Kidney (tissue), 14 donors: ENCODE results near the gene C17orf107. TPM values are rescaled to one million over a fixed set of nuclear protein-coding genes. Genes with fewer than 3 reads are reported as not detected.
A peak's percentile ranks its signal among the peaks of the same experiment; 100 is the strongest.

Source experiments
- DNase-seq, 5 donors: peaks; one replicate each; pipeline ENCODE4 v3.0.0-alpha.2; 2013 to 2020
- FAIRE-seq: peaks from 2 replicates; lab custom pipeline; 2012; peaks lifted over from hg19 to GRCh38; lab: Jason Lieb, UNC
- H3K27ac ChIP-seq, 2 donors: one replicate each; pipeline ENCODE4 v1.7.0; 2013; ENCODE audit warnings: low read depth in 2 of 2, low read length in 2 of 2, inconsistent platforms in 1 of 2
- H3K27me3 ChIP-seq: one replicate; pipeline ENCODE4 v1.7.1; 2013; ENCODE audit warnings: low read length, inconsistent platforms; ENCODE audit not compliant: control insufficient read depth, insufficient read depth
- H3K36me3 ChIP-seq, 3 donors: one replicate each; pipeline versions ENCODE4 v1.7.0 to v1.7.1; 2013; ENCODE audit warnings: low read length in 3 of 3, control low read depth in 1 of 3, inconsistent platforms in 1 of 3; ENCODE audit not compliant: insufficient read depth in 3 of 3, control insufficient read depth in 2 of 3
- H3K4me1 ChIP-seq, 3 donors: one replicate each; pipeline versions ENCODE4 v1.7.0 to v1.7.1; 2013; ENCODE audit warnings: low read length in 3 of 3, inconsistent platforms in 1 of 3, low read depth in 1 of 3; ENCODE audit not compliant: control insufficient read depth in 2 of 3, insufficient read depth in 2 of 3
- H3K4me3 ChIP-seq, 3 donors: one replicate each; pipeline versions ENCODE4 v1.7.0 to v1.8.1; 2013; ENCODE audit warnings: low read length in 3 of 3, control low read depth in 1 of 3, inconsistent platforms in 1 of 3
- H3K9ac ChIP-seq, 3 donors: one replicate each; pipeline versions ENCODE4 v1.7.0 to v1.7.1; 2013; ENCODE audit warnings: low read length in 3 of 3, control low read depth in 1 of 3, inconsistent platforms in 1 of 3
- H3K9me3 ChIP-seq, 3 donors: one replicate each; pipeline versions ENCODE4 v1.7.0 to v1.7.1; 2013; ENCODE audit warnings: low read length in 3 of 3, control low read depth in 1 of 3, inconsistent platforms in 1 of 3; ENCODE audit not compliant: control insufficient read depth in 2 of 3, insufficient read depth in 1 of 3
- intact Hi-C: fragments of 100-400 bp; cut with DNase I; formaldehyde crosslinking; loops from one replicate; pipeline ENCODE4 v1.11.1; 2022
- polyA plus RNA-seq: library from polyadenylated mRNA; stranded (reverse); fragments of 350-450 nt; fragmentation: Illumina TruSeq; extraction: RNeasy Lipid Tissue Mini Kit (QIAGEN cat#74804); gene quantifications from one replicate; pipeline ENCODE4 v1.2.3, GENCODE V29; 2014; ENCODE audit warnings: low read depth, low replicate concordance; ENCODE audit not compliant: insufficient read depth
- total RNA-seq: library from RNA; stranded (reverse); fragmentation: NEBNext Ultra II Directional; extraction: Animal tissue kit (Norgen Biotek cat#: 25700); gene quantifications from one replicate; pipeline ENCODE4 v1.2.1, GENCODE V29; 2021
- TF ChIP-seq, protein P1 (sequence below): IDR thresholded peaks from 3 replicates; pipeline ENCODE4 v1.5.1; 2012; ENCODE audit warnings: mild to moderate bottlenecking, moderate library complexity, borderline replicate concordance; ENCODE audit not compliant: insufficient read depth; ENCODE audit errors: extremely low read depth
- donor health status: control.
- donor health status: control.
- donor health status: control.
- donor health status: control.
- donor health status: control.
- donor health status: DM: yes; HTN: yes; CAD: no.
- donor health status: Normal renal cell carcinoma (clear cell type).

Gene C17orf107
- total and polyA plus RNA-seq, 2 donors from 2014 or later, result 2.5 to 4.4 TPM

DNA sequence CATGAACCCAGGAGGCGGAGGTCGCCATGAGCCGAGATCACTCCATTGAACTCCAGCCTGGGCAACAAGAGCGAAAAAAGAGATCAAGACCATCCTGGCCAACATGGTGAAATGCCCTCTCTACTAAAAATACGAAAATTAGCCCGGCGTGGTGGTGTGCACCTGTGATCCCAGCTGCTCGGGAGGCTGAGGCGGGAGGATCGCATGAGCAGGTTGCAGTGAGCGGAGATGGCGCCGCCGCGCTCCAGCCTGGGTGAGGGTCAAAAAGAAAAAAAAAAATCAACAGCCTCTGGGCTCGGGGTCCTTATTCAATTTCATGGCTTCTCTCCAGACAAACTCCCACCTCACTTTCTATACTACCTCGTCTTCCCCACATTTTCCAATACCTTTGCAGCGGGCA lies 29.5 kb downstream of the C17orf107 start:
- no peak for DNase-seq
- no peak for FAIRE-seq
- H3K4me1 ChIP-seq, result peaks cover 0 to under 1% (median 0%) of the 10 kb centered on the region in 3 donors
- TF ChIP-seq, protein P1, sequence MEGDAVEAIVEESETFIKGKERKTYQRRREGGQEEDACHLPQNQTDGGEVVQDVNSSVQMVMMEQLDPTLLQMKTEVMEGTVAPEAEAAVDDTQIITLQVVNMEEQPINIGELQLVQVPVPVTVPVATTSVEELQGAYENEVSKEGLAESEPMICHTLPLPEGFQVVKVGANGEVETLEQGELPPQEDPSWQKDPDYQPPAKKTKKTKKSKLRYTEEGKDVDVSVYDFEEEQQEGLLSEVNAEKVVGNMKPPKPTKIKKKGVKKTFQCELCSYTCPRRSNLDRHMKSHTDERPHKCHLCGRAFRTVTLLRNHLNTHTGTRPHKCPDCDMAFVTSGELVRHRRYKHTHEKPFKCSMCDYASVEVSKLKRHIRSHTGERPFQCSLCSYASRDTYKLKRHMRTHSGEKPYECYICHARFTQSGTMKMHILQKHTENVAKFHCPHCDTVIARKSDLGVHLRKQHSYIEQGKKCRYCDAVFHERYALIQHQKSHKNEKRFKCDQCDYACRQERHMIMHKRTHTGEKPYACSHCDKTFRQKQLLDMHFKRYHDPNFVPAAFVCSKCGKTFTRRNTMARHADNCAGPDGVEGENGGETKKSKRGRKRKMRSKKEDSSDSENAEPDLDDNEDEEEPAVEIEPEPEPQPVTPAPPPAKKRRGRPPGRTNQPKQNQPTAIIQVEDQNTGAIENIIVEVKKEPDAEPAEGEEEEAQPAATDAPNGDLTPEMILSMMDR, result no peak
- H3K9me3 ChIP-seq, result no peaks in the 10 kb centered on the region
- H3K27me3 ChIP-seq, result no peaks in the 10 kb centered on the region
- intact Hi-C loops, result no loop called here
- no peak overlapping the region for H3K9ac ChIP-seq
- no peak overlapping the region for H3K4me3 ChIP-seq
- no peaks in the 10 kb centered on the region for H3K36me3 ChIP-seq
- no peak overlapping the region for H3K27ac ChIP-seq

DNA sequence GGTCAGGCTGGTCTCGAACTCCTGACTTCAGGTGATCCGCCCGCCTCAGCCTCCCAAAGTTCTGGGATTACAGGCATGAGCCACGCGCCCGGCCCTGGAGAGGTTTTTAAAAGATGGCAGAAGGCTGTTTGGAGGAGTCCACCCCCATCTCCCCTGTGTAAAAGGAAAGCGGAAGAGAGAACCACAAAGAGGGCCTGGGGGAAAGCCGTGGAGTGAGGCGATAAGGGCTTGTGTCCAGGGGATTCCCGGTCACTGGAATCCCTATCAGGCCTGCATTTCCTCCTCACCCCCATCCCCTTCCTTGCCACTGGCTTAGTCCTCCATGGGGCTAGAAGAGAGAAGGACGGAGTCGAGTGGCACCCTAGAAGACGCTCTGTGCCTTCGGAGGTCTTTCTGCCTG lies 32.6 kb downstream of the C17orf107 start, which contains the start of gene GP1BA:
Gene GP1BA, plus strand, starts transcription at position 315 of the 400 bp plus-strand sequence. CDS start 328 bp downstream, outside the sequence.
- Histone ChIP-seq H3K4me3 (no peak within 1 kb of the TSS), H3K27ac (no peak within 1 kb of the TSS), H3K4me1 (peaks cover 0 to 6% (median 0%) of the 10 kb centered on the region in 3 donors), H3K27me3 (no peaks in the 10 kb centered on the region), H3K9ac (no peak within 1 kb of the TSS), H3K9me3 (no peaks in the 10 kb centered on the region), H3K36me3 (peaks cover 0 to 1% (median 0%) of the 10 kb centered on the region in 3 donors)
- DNase-seq (no peak), FAIRE-seq (no peak)
- TF ChIP-seq, protein P1, result no peak
- intact Hi-C loops, result no loop called here

DNA sequence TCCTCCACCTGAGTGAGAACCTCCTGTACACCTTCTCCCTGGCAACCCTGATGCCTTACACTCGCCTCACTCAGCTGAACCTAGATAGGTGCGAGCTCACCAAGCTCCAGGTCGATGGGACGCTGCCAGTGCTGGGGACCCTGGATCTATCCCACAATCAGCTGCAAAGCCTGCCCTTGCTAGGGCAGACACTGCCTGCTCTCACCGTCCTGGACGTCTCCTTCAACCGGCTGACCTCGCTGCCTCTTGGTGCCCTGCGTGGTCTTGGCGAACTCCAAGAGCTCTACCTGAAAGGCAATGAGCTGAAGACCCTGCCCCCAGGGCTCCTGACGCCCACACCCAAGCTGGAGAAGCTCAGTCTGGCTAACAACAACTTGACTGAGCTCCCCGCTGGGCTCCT lies 33.4 kb downstream of the C17orf107 start:
- Histone ChIP-seq H3K9me3 (no peaks in the 10 kb centered on the region), H3K4me1 (peaks cover 0 to 6% (median 0%) of the 10 kb centered on the region in 3 donors), H3K27me3 (no peaks in the 10 kb centered on the region), H3K27ac (no peak overlapping the region), H3K36me3 (peaks cover 0 to 9% (median under 1%) of the 10 kb centered on the region in 3 donors), H3K4me3 (no peak overlapping the region), H3K9ac (no peak overlapping the region)
- intact Hi-C loops, result no loop called here
- peak in 1 of 5 donors; percentile 48 for DNase-seq
- FAIRE-seq, result no peak
- TF ChIP-seq, protein P1, result no peak

DNA sequence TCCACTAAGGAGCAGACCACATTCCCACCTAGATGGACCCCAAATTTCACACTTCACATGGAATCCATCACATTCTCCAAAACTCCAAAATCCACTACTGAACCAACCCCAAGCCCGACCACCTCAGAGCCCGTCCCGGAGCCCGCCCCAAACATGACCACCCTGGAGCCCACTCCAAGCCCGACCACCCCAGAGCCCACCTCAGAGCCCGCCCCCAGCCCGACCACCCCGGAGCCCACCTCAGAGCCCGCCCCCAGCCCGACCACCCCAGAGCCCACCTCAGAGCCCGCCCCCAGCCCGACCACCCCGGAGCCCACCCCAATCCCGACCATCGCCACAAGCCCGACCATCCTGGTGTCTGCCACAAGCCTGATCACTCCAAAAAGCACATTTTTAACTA lies 34.3 kb downstream of the C17orf107 start:
- no peak for FAIRE-seq
- Histone ChIP-seq H3K27ac (no peak overlapping the region), H3K9ac (peak overlapping the region in 1 of 3 donors; percentile 19), H3K36me3 (peaks cover 0 to 14% (median 3%) of the 10 kb centered on the region in 3 donors), H3K9me3 (no peaks in the 10 kb centered on the region), H3K27me3 (no peaks in the 10 kb centered on the region), H3K4me1 (peaks cover 0 to 13% (median 5%) of the 10 kb centered on the region in 3 donors), H3K4me3 (no peak overlapping the region)
- TF ChIP-seq, protein P1, result no peak
- intact Hi-C loops, result no loop called here
- DNase-seq, result peak in 1 of 5 donors; percentile 62
